Measurements from ENCODE around the gene PGLYRP3.

PGLYRP3 gene

GRCh38 chr1:153253693-153254092 is 59.1 kb downstream of the PGLYRP3 start:
- no peak for DNase-seq

- DNase-seq = no peak
Measured at GRCh38 chr1:153253076-153253475, 59.7 kb downstream of the PGLYRP3 start.

GRCh38 chr1:153251988-153252387 is 60.8 kb downstream of the PGLYRP3 start:
- DNase-seq = no peak

DNA sequence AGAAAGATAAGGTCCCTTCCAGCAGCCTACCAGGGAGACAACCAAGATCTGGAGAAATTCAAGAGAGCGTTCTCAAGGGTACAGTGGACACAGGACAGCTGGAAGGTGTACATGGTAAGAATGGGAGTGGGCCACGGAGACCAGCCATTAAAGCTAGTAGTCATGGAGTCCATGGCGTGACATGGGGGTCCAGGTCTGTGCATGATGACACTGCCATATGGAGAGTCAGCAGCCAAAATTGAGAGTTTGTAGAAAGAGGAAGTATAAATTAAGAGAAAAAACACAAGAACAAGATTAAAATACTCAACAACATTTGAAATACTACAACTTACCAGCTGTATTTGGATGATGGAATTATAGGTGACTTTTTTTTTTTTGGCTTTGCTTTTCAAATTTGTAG is 61.2 kb downstream of the PGLYRP3 start:
- no peak for DNase-seq

- DNase-seq = no peak
Measured at GRCh38 chr1:153251087-153251486, 61.7 kb downstream of the PGLYRP3 start.

- no peak for DNase-seq
Measured at GRCh38 chr1:153250166-153250565, 62.6 kb downstream of the PGLYRP3 start.

- DNase-seq = no peak
Measured at GRCh38 chr1:153248176-153248879, 64.4 kb downstream of the PGLYRP3 start.
